GM19351 (cell line): ENCODE measurements around the gene MORC1.
"Not testable (repeated sequence)": the region's sequence is repeated elsewhere in the genome, so short reads cannot be mapped to it uniquely, and the experiment has no call there.

ENCODE experiments used
- ATAC-seq: cut with Tn5 transposase; IDR thresholded peaks from one replicate; pipeline ENCODE4 v1.9.1; 2021; ENCODE audit warnings: mild to moderate bottlenecking, moderate library complexity; ENCODE audit not compliant: unreplicated experiment

Gene MORC1

GRCh38 chr3:109117939-109118338 lies at the start of gene MORC1:
TSS of gene MORC1 (minus strand) at chr3:109118134. CDS start at chr3:109118059, 75 bp downstream.
- no peak for ATAC-seq

GRCh38 chr3:109165905-109166304 lies 48.0 kb upstream of the MORC1 start:
- ATAC-seq: no peak

GRCh38 chr3:109161487-109162123 lies 43.7 kb upstream of the MORC1 start:
- ATAC-seq: no peak

GRCh38 chr3:109155828-109156227 lies 37.9 kb upstream of the MORC1 start:
- ATAC-seq: no peak

- ATAC-seq: no peak
Measured at GRCh38 chr3:109154979-109155378, 37.0 kb upstream of the MORC1 start.

GRCh38 chr3:109152320-109152719 lies 34.4 kb upstream of the MORC1 start:
- ATAC-seq: no peak

- no peak for ATAC-seq
Measured at GRCh38 chr3:109149078-109149477, 31.1 kb upstream of the MORC1 start.

GRCh38 chr3:109143646-109144045 lies 25.7 kb upstream of the MORC1 start:
- ATAC-seq: no peak

GRCh38 chr3:109140318-109140717 lies 22.4 kb upstream of the MORC1 start:
- no peak for ATAC-seq

- ATAC-seq: no peak
Measured at GRCh38 chr3:109137761-109138160, 19.8 kb upstream of the MORC1 start.

- ATAC-seq: no peak
Measured at GRCh38 chr3:109136523-109136922, 18.6 kb upstream of the MORC1 start, which contains the start of gene C3orf85. TSS of gene C3orf85 (plus strand) at chr3:109136719. CDS start at chr3:109136848, 129 bp downstream.

- ATAC-seq: not testable (repeated sequence)
Measured at GRCh38 chr3:109133474-109133816, 15.5 kb upstream of the MORC1 start.

- no peak for ATAC-seq
Measured at GRCh38 chr3:109132801-109133473, 15.0 kb upstream of the MORC1 start.

- ATAC-seq: no peak
Measured at GRCh38 chr3:109131276-109131675, 13.3 kb upstream of the MORC1 start.

GRCh38 chr3:109127553-109127952 lies 9.6 kb upstream of the MORC1 start:
- no peak for ATAC-seq

GRCh38 chr3:109125902-109126301 lies 8.0 kb upstream of the MORC1 start:
- no peak for ATAC-seq

GRCh38 chr3:109122690-109123089 lies 4.8 kb upstream of the MORC1 start:
- ATAC-seq: no peak

- ATAC-seq: no peak
Measured at GRCh38 chr3:109118584-109118983, 650 bp upstream of the MORC1 start.

- no peak for ATAC-seq
Measured at GRCh38 chr3:109116031-109116430, 1.9 kb downstream of the MORC1 start.

- ATAC-seq: no peak
Measured at GRCh38 chr3:109115451-109115850, 2.5 kb downstream of the MORC1 start.

GRCh38 chr3:109114746-109115145 lies 3.2 kb downstream of the MORC1 start:
- no peak for ATAC-seq

- no peak for ATAC-seq
Measured at GRCh38 chr3:109112946-109113760, 4.8 kb downstream of the MORC1 start.
